Loucy (cell line): ENCODE data around the gene TLE2.

Experiments
- H2AFZ ChIP-seq: fragments of 200-600 bp; sonication (generic); 2 replicates; pipeline ENCODE4 v1.6.0; 2016; ENCODE audit warnings: antibody characterized with exemption, mild to moderate bottlenecking, low read length, moderate library complexity
- H3F3A ChIP-seq: fragments of 200-600 bp; 2 replicates; pipeline ENCODE4 v1.6.0; 2016; ENCODE audit warnings: antibody characterized with exemption, low read depth, mild to moderate bottlenecking
- H3K27me3 ChIP-seq: fragments of 200-600 bp; sonication (generic); 2 replicates; pipeline ENCODE4 v1.6.1; 2014; ENCODE audit warnings: low read length, mild to moderate bottlenecking; ENCODE audit not compliant: insufficient read depth, poor library complexity, severe bottlenecking
- H3K36me3 ChIP-seq: fragments of 200-600 bp; sonication (generic); 2 replicates; pipeline ENCODE4 v1.6.1; 2016; ENCODE audit warnings: low read length; ENCODE audit not compliant: insufficient read depth
- H3K4me1 ChIP-seq: fragments of 200-600 bp; sonication (generic); 2 replicates; pipeline ENCODE4 v1.5.1; 2014; ENCODE audit warnings: low read length, mild to moderate bottlenecking; ENCODE audit not compliant: insufficient read depth, poor library complexity, severe bottlenecking
- H3K4me2 ChIP-seq: fragments of 200-600 bp; sonication (generic); 2 replicates; pipeline ENCODE4 v1.6.0; 2014; ENCODE audit warnings: antibody characterized with exemption, low read length, low read depth, mild to moderate bottlenecking; ENCODE audit not compliant: poor library complexity, severe bottlenecking
- H3K4me3 ChIP-seq: fragments of 200-600 bp; sonication (generic); 2 replicates; pipeline ENCODE4 v1.5.1; 2014; ENCODE audit warnings: low read length, mild to moderate bottlenecking, mixed read lengths; ENCODE audit not compliant: poor library complexity, severe bottlenecking
- H3K79me2 ChIP-seq: fragments of 200-600 bp; sonication (generic); 2 replicates; pipeline ENCODE4 v1.6.1; 2014; ENCODE audit warnings: low read length; ENCODE audit not compliant: insufficient read depth
- H3K9ac ChIP-seq: fragments of 200-600 bp; sonication (generic); 2 replicates; pipeline ENCODE4 v1.6.0; 2014; ENCODE audit warnings: mild to moderate bottlenecking, low read depth, low read length, moderate library complexity; ENCODE audit not compliant: poor library complexity, severe bottlenecking
- H3K9me2 ChIP-seq: fragments of 200-600 bp; sonication (generic); replicated peaks from 2 replicates; pipeline ENCODE4 v1.6.1; 2016; ENCODE audit warnings: low read depth, low read length, mixed read lengths
- H3K9me3 ChIP-seq: fragments of 200-600 bp; sonication (generic); 2 replicates; pipeline ENCODE4 v1.6.1; 2014; ENCODE audit warnings: mild to moderate bottlenecking, antibody characterized with exemption, low read length, low read depth; ENCODE audit not compliant: insufficient read depth
- H4K20me1 ChIP-seq: fragments of 200-600 bp; sonication (generic); 2 replicates; pipeline ENCODE4 v1.6.0; 2014; ENCODE audit warnings: antibody characterized with exemption, low read length, mild to moderate bottlenecking; ENCODE audit not compliant: insufficient read depth, poor library complexity, severe bottlenecking
- EZH2phosphoT487 ChIP-seq: fragments of 200-600 bp; IDR thresholded peaks from 2 replicates; pipeline ENCODE4 v1.6.1; 2018; ENCODE audit warnings: antibody characterized with exemption, mild to moderate bottlenecking, moderate library complexity, borderline replicate concordance
- TF ChIP-seq, protein P1 (sequence below): fragments of 200-600 bp; sonication (generic); conservative IDR thresholded peaks from 2 replicates; pipeline ENCODE4 v1.5.1; 2014; ENCODE audit warnings: mild to moderate bottlenecking, antibody characterized with exemption, low read length

Gene TLE2

DNA sequence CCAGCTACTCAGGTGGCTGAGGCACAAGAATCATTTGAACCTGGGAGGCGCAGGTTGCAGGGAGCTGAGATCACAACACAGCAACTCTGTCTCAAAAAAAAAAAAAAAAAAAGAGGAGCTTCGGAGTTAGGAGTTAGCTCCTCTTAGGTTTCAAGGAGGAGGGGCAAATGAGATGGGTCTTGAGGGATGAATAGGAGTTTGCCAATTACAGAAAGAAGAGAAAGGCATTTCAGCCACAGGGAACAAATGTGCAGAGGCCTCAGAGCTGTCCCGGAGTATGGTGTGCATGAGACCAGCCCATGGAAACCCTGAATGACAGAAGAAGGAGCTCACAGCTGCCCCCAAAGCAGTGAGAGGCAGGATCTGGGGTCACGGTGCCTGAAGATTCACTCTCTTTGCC is 24.6 kb downstream of the TLE2 start:
- H3K9ac ChIP-seq: no peak overlapping the region

DNA sequence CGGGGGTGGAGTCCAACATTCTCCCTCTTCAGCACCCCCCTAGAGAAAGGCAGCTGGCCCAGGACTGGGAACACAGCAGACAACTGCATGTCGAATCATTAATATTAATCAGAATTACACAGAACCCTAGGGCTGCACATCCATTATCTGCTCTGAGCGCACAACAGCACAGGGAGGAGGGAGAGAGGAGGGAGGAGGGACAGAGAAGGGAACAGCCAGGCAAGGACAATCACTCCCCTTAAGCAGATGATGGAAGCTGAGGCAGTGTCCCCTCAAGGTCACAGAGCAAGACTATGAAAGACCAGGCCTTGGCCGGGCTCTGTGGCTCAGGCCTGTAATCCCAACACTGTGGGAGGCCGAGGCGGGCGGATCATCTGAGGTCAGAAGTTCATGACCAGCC is 26.0 kb downstream of the TLE2 start:
- no peaks in the 10 kb centered on the region for H4K20me1 ChIP-seq
- no peak overlapping the region for H3K4me2 ChIP-seq
- no peak overlapping the region for H3K9ac ChIP-seq
- H2AFZ ChIP-seq: no peak overlapping the region
- no peaks in the 10 kb centered on the region for H3K9me3 ChIP-seq
- H3K9me2 ChIP-seq: no peaks in the 10 kb centered on the region
- TF ChIP-seq EZH2phosphoT487: no peak
- TF ChIP-seq, protein P1, sequence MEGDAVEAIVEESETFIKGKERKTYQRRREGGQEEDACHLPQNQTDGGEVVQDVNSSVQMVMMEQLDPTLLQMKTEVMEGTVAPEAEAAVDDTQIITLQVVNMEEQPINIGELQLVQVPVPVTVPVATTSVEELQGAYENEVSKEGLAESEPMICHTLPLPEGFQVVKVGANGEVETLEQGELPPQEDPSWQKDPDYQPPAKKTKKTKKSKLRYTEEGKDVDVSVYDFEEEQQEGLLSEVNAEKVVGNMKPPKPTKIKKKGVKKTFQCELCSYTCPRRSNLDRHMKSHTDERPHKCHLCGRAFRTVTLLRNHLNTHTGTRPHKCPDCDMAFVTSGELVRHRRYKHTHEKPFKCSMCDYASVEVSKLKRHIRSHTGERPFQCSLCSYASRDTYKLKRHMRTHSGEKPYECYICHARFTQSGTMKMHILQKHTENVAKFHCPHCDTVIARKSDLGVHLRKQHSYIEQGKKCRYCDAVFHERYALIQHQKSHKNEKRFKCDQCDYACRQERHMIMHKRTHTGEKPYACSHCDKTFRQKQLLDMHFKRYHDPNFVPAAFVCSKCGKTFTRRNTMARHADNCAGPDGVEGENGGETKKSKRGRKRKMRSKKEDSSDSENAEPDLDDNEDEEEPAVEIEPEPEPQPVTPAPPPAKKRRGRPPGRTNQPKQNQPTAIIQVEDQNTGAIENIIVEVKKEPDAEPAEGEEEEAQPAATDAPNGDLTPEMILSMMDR: no peak
- H3F3A ChIP-seq: no peaks in the 10 kb centered on the region
- no peaks in the 10 kb centered on the region for H3K27me3 ChIP-seq
- H3K36me3 ChIP-seq: no peaks in the 10 kb centered on the region
- H3K4me1 ChIP-seq: no peaks in the 10 kb centered on the region
- H3K79me2 ChIP-seq: no peaks in the 10 kb centered on the region
- H3K4me3 ChIP-seq: no peak overlapping the region

More for the DNA sequence above, 24.6 kb downstream of the TLE2 start:
- TF ChIP-seq, protein P1: no peak
- no peak for TF ChIP-seq EZH2phosphoT487
- no peaks in the 10 kb centered on the region for H3K9me2 ChIP-seq
- no peaks in the 10 kb centered on the region for H3F3A ChIP-seq
- no peaks in the 10 kb centered on the region for H3K27me3 ChIP-seq
- no peak overlapping the region for H3K4me3 ChIP-seq
- H3K4me1 ChIP-seq: no peaks in the 10 kb centered on the region
- no peak overlapping the region for H3K4me2 ChIP-seq
- H3K79me2 ChIP-seq: no peaks in the 10 kb centered on the region
- H3K9me3 ChIP-seq: no peaks in the 10 kb centered on the region
- no peak overlapping the region for H2AFZ ChIP-seq
- no peaks in the 10 kb centered on the region for H4K20me1 ChIP-seq
- no peaks in the 10 kb centered on the region for H3K36me3 ChIP-seq

DNA sequence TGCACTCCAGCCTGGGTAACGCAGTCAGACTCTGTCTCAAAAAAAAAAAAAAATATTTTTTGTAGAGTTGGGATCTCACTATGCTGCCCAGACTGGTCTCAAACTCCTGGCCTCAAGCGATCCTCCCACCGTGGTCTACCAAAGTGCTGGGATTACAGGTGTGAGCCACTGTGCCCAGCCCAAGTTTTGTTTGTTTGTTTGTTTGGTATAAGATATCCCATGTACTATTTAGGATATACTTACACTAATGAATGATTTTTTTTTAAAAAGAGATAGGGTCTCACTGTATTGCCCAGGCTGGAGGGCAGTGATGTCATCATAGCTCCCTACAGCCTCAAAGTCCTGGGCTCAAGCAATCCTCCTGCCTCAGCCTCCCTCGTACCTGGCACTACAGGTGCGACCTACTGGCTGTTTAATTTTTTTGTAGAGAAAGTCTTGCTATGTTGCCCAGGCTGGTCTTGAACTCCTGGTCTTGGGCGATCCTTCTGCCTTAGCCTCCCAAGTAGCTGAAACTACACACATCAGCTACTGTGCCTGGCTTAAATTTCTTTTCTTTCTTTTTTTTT is 27.8 kb downstream of the TLE2 start:
- Histone ChIP-seq H3K4me3 (no peak overlapping the region), H3K79me2 (no peaks in the 10 kb centered on the region), H3K9ac (no peak overlapping the region), H3F3A (no peaks in the 10 kb centered on the region), H2AFZ (no peak overlapping the region), H3K4me1 (no peaks in the 10 kb centered on the region), H4K20me1 (no peaks in the 10 kb centered on the region), H3K9me2 (no peaks in the 10 kb centered on the region), H3K36me3 (no peaks in the 10 kb centered on the region), H3K9me3 (no peaks in the 10 kb centered on the region), H3K27me3 (no peaks in the 10 kb centered on the region), H3K4me2 (no peak overlapping the region)
- no peak for TF ChIP-seq EZH2phosphoT487
- TF ChIP-seq, protein P1: no peak
